HG03558 (cell line): ENCODE results near the gene PLEKHF1.
A peak's percentile ranks its signal among the peaks of the same experiment; 100 is the strongest.

Source experiments
- ATAC-seq: cut with Tn5 transposase; IDR thresholded peaks from one replicate; pipeline ENCODE4 v1.9.1; 2021; ENCODE audit warnings: moderate number of reproducible peaks; ENCODE audit not compliant: unreplicated experiment; ENCODE audit errors: extremely low read depth

The PLEKHF1 gene

GRCh38 chr19:29675650-29676186 is 10.5 kb downstream of the PLEKHF1 start:
- ATAC-seq = no peak

- no peak for ATAC-seq
These were observed 11.3 kb downstream of the PLEKHF1 start for GRCh38 chr19:29676586-29676985.

- no peak for ATAC-seq
These were observed 11.9 kb downstream of the PLEKHF1 start for GRCh38 chr19:29677001-29677817.

GRCh38 chr19:29678484-29679106 is 13.3 kb downstream of the PLEKHF1 start:
- ATAC-seq = no peak

- ATAC-seq = no peak
These were observed 14.4 kb downstream of the PLEKHF1 start for GRCh38 chr19:29679598-29680210.

- ATAC-seq = no peak
These were observed 15.2 kb downstream of the PLEKHF1 start for GRCh38 chr19:29680447-29680846.

- no peak for ATAC-seq
These were observed 15.7 kb downstream of the PLEKHF1 start for GRCh38 chr19:29680937-29681336.

- ATAC-seq = no peak
These were observed 16.4 kb downstream of the PLEKHF1 start for GRCh38 chr19:29681422-29682235.

- no peak for ATAC-seq
These were observed 17.1 kb downstream of the PLEKHF1 start for GRCh38 chr19:29682236-29682895.

GRCh38 chr19:29683009-29683408 is 17.7 kb downstream of the PLEKHF1 start:
- ATAC-seq = no peak

- no peak for ATAC-seq
These were observed 20.1 kb downstream of the PLEKHF1 start for GRCh38 chr19:29685326-29685725.

- no peak for ATAC-seq
These were observed 21.1 kb downstream of the PLEKHF1 start for GRCh38 chr19:29686285-29686805.

GRCh38 chr19:29687244-29687896 is 22.1 kb downstream of the PLEKHF1 start:
- no peak for ATAC-seq

GRCh38 chr19:29687897-29688728 is 22.9 kb downstream of the PLEKHF1 start:
- ATAC-seq = no peak

GRCh38 chr19:29690842-29691241 is 25.6 kb downstream of the PLEKHF1 start:
- no peak for ATAC-seq

GRCh38 chr19:29694161-29694560 is 28.9 kb downstream of the PLEKHF1 start:
- ATAC-seq = no peak

- peak; percentile 80 for ATAC-seq
These were observed 29.7 kb downstream of the PLEKHF1 start for GRCh38 chr19:29694669-29695627.
